GM12865 (cell line): ENCODE measurements around the gene GPR21.

Source experiments
- DNase-seq: peaks from one replicate; pipeline ENCODE4 v3.0.0; 2010; ENCODE audit warnings: low read depth
- H3K4me3 ChIP-seq: 2 replicates; pipeline ENCODE4 v1.5.1; 2011; ENCODE audit warnings: mild to moderate bottlenecking, low read depth, low read length, control low read depth
- TF ChIP-seq, protein P1 (sequence below): IDR thresholded peaks from 2 replicates; pipeline ENCODE4 v1.5.1; 2011; ENCODE audit warnings: low read length, control low read depth, low read depth, inconsistent platforms; ENCODE audit not compliant: insufficient read depth; ENCODE audit errors: missing control alignments

The GPR21 gene

GRCh38 chr9:123069010-123069481 lies 35.6 kb downstream of the GPR21 start:
- H3K4me3 ChIP-seq = no peak overlapping the region
- TF ChIP-seq, protein P1, sequence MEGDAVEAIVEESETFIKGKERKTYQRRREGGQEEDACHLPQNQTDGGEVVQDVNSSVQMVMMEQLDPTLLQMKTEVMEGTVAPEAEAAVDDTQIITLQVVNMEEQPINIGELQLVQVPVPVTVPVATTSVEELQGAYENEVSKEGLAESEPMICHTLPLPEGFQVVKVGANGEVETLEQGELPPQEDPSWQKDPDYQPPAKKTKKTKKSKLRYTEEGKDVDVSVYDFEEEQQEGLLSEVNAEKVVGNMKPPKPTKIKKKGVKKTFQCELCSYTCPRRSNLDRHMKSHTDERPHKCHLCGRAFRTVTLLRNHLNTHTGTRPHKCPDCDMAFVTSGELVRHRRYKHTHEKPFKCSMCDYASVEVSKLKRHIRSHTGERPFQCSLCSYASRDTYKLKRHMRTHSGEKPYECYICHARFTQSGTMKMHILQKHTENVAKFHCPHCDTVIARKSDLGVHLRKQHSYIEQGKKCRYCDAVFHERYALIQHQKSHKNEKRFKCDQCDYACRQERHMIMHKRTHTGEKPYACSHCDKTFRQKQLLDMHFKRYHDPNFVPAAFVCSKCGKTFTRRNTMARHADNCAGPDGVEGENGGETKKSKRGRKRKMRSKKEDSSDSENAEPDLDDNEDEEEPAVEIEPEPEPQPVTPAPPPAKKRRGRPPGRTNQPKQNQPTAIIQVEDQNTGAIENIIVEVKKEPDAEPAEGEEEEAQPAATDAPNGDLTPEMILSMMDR = no peak
- DNase-seq = no peak

DNA sequence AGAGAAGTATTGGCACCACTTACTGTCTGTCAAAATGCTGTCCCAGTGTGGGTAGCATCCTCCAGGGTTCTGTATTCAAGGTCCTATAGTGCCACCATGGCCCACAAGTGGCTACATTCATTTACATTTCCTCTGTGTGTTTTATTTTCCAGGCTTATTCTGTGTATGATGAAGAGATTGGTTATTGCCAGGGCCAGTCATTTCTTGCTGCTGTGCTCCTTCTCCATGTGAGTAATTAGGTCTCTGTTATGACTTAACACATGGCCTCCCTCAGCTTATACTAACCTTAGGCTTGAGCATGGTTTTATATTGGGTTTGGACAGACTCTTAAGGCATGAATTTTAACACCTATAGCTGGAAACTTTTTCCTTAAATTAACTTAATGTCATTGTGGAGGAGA lies 36.7 kb downstream of the GPR21 start:
- TF ChIP-seq, protein P1 = no peak
- no peak overlapping the region for H3K4me3 ChIP-seq
- DNase-seq = no peak

GRCh38 chr9:123072407-123072995 lies 39.0 kb downstream of the GPR21 start:
- TF ChIP-seq, protein P1 = no peak
- no peak overlapping the region for H3K4me3 ChIP-seq
- DNase-seq = no peak

GRCh38 chr9:123073441-123073840 lies 40.0 kb downstream of the GPR21 start:
- TF ChIP-seq, protein P1 = no peak
- DNase-seq = peak; percentile 21
- H3K4me3 ChIP-seq = no peak overlapping the region

DNA sequence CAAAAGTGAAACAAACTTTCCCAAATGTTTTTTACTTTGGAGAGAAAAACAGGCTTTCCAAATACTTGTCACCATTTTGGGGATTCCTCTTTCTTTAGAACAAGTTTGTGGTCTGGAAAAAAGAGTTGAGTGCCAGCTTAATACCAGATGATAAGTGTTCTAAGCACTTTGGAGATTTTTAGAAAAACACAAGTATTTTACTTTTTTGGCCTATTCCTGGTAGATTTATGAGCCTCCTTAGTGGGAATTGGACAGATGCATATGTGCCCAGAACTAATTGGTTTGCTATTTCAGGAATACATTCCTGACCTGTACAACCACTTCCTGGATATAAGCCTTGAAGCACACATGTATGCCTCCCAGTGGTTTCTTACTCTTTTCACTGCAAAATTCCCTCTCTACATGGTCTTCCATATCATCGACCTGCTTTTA lies 40.5 kb downstream of the GPR21 start:
- TF ChIP-seq, protein P1 = no peak
- no peak for DNase-seq
- H3K4me3 ChIP-seq = no peak overlapping the region

DNA sequence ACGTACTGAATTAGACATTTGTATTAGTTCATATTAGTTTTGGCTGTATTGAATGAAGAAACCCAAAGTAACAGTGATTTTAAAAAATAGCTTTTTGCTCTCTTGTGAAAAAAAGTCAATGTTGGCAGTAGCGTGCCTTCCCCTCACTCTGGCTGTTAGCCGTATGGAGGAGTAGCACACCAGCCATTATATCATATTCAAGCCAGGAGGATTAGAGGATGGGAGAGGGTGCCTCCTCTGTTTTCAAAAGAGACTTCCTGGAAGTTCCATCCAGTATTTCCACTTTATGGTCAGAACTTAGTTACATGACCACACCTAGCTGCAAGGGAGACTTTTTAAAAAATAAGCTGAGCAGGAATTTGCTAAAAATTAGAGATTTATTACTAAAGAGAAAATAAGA lies 41.2 kb downstream of the GPR21 start:
- TF ChIP-seq, protein P1 = no peak
- H3K4me3 ChIP-seq = no peak overlapping the region

DNA sequence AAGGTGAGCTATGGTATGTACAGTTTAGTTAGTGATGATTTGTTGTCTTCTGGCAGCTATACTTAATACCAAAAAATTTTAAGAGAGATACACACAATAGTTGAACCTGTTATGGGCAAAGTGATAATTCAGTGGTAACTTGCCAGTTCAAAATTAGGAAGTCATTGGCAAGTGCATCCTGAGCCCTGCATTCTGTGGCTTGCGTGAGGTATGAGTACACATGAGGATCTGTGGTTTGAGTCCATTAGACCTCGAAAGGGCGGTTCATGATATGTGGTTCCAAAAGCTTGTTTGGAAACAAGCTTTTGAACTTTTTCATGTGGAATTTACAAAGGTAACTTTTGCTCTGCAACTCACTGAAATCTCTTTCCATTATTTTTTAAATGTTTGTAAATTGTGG lies 47.0 kb downstream of the GPR21 start:
- no peak overlapping the region for H3K4me3 ChIP-seq
- DNase-seq = no peak
- TF ChIP-seq, protein P1 = no peak

More for the DNA sequence above, 41.2 kb downstream of the GPR21 start:
- no peak for DNase-seq
